Right lung (tissue), 5 donors: ENCODE results near the gene TNPO1. TPM values are rescaled to one million over a fixed set of nuclear protein-coding genes. Genes with fewer than 3 reads are reported as not detected.
"Not testable (repeated sequence)": the region's sequence is repeated elsewhere in the genome, so short reads cannot be mapped to it uniquely, and the experiment has no call there.

Experiments
- DNase-seq, 2 donors: peaks; one replicate each; pipeline ENCODE4 v3.0.0-alpha.2; 2013
- polyA plus RNA-seq, 5 donors: library from polyadenylated mRNA; unstranded; fragments of 120-200 nt; gene quantifications; one replicate each; pipeline versions ENCODE4 v1.2.1 to v1.2.3, GENCODE V29; 2013; ENCODE audit warnings: inconsistent platforms in 1 of 5, low replicate concordance in 1 of 5; ENCODE audit not compliant: insufficient read length in 5 of 5, insufficient read depth in 1 of 5

The TNPO1 gene
- polyA plus RNA-seq, 5 donors, result 49.2 to 97.1 (median 88.9) TPM

DNA sequence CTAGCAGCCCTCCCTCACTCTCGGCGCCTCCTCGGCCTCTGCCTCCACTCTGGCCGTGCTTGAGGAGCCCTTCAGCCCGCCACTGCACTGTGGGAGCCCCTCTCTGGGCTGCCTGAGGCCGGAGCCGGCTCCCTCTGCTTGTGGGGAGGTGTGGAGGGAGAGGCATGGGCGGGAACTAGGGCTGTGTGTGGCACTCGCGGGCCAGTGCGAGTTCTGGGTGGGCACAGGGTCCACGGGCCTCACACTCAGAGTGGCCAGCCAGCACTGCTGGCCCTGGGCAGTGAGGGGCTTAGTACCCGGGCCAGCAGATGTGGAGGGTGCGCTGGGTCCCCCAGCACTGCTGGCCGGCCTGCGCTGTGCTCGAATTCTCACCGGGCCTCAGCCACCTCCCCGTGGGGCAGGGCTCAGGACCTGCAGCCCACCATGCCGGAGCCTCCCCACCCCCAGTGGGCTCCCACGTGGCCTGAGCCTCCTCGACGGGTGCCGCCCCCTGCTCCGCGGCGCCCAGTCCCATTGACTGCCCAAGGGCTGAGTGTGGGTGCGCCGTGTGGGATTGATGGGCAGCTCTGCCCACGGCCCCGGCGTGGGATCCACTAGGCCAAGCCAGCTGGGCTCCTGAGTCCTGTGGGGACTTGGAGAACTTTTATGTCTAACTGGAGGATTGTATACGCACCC lies 109.0 kb downstream of the TNPO1 start:
- no peak for DNase-seq

DNA sequence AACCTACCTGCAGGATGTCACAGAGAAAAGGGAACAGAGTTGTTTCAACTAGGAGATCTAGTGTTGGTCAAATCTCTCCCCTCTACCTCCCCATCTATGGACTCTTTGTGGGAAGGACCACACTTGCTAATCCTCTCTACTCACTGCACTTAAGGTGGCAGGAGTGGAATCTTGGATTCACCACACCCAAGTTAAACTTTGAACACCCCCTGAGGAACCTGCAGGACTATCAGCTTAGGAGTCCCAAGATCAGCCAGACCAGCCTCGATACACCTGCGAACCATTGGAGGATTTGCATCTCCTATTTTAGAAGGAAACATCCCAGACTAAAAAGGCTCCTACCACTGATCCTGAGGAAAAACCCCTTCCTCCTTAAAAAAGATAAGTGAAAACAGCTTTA lies 116.2 kb downstream of the TNPO1 start:
- DNase-seq, result not testable (repeated sequence)

DNA sequence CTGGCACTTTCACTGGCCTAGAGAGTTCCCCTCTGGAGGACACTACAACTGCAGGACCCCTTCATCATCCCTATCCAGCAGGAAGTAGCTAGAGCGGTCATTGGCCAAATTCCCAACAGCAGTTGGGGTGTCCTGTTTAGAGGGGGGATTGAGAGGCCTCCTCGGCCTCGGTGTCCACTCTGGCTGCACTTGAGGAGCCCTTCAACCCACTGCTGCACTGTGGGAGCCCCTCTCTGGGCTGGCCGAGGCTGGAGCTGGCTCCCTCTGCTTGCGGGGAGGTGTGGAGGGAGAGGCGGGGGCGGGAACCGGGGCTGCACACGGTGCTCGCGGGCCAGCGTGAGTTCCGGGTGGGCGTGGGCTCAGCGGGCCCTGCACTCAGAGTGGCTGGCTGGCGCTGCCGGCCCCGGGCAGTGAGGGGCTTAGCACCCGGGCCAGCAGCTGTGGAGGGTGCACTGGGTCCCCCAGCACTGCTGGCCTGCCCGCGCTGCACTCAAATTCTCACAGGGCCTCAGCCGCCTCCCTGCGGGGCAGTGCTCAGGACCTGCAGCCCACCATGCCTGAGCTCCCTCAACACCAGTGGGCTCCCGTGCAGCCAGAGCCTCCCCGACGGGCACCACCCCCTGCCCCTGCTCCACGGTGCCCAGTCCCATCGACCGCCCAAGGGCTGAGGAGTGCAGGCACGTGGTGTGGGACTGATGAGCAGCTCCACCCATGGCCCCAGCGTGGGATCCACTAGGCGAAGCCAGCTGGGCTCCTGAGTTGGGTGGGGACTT lies 118.7 kb downstream of the TNPO1 start:
- DNase-seq, result not testable (repeated sequence)

DNA sequence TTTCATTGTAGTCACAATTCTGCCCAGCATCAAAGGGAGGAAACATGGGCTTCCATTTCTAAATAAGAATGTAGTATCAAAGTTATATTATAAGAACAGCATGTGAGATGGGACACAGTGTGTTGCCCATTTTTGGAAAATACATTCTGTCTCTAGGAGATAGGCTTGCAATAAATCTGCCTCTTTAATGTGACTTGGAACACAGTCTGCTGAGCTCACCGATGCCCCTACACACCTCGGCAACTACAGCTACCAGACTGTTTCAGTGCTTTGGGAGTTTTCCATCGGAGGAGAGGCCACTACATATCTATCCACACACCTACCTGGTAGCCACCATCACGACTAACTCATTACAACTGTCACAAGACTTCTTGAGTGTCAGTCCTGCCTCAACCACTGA lies 120.4 kb downstream of the TNPO1 start:
- no peak for DNase-seq

DNA sequence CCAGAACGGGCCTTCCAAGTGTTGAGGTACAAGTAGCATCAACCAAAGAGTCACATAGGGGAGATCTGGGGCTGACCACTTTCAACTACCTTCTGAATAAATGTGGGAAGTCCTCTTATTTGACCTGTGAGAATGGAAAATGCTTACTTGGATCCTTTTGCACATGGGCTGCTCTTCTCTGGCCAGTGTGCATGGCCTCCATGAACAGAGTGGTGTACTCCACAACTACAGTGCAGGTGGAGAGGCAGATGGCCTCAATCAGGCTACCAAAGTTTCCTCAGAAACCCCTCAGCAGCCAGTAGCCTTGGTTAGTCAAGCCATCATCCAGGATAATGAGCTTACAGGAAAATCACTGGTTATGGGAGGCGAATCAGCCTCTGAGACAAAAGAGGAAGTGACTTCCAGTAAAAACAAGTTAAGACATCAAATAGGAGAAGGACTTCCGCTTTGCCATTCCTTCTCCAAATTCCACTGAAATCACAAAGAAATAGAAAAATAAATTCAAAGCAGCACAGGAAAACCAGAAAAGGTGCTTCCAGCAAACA lies 121.1 kb downstream of the TNPO1 start:
- DNase-seq, result no peak

DNA sequence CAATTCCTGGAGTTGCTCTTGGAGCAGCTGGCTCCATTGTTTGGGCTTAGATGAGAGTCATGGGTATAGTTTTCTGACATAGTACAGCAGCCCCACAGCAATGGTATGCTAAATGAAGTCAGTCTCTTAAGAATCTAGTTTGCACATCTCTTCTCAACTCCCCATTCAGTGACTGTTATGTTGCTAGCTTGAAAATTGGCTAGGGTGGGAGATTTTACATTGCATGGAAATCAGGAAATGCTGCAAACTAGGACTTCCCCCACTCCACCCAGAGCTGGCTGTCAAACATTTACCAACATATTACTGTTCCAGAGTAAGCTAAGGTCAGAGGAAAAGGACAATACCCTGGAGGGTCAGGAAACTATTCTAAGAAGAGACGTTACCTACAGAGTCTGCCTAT lies 121.7 kb downstream of the TNPO1 start:
- DNase-seq, result no peak

DNA sequence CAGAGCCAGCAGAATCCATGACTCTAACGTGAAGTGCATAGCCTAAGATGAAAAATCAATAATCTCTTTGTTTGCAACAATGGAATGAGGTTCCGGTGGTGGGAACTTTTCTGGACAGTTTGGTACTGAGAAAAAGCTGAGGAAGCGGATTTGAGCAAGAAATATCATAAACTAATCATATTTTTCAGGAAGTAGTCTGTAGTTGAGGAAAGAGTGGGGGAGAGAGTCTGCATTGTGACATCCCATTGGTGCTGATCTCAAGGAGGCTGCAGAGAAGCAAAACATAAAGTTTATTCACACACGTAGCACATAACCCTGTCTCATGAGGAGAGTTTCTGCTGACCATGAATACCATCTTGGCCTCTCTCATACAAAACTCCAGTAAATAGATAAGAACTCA lies 123.6 kb downstream of the TNPO1 start:
- no peak for DNase-seq

DNA sequence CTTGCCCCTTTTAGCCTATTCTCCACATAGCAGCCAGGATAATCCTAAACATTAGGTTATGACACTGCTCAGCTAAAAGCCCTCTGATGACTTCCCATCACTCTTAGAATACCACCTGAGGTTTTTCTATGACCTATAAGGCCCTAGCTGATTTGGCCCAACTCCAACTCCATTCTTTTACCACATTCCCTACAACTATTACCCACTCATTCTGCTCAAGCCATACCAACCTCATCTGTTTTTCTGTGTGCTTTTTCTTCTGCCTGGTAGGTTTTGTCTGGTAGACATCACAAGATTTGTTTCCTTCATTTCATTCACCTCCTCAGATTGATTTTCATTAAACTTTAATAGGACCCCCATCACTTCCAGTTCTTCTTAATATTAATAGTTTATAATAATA lies 126.8 kb downstream of the TNPO1 start:
- no peak for DNase-seq

DNA sequence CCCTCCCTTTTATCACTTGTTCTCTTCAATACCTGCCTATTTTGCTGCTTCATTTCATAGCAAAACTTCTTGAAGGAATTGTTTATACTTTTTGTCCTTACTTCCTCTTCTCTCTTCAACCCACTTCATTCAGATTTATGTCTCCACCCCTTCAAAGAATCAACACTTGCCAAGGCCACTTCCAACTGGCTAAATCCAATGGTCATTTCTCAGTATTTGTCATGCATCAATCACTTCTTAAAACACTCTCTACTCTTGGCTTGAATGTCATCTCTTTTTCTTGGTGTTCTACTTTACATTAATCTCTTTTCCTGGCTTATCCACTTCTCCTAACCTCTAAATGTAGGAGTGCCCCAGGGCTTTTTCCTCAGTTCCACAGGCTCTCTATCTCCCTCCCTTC lies 131.0 kb downstream of the TNPO1 start:
- DNase-seq, result no peak

DNA sequence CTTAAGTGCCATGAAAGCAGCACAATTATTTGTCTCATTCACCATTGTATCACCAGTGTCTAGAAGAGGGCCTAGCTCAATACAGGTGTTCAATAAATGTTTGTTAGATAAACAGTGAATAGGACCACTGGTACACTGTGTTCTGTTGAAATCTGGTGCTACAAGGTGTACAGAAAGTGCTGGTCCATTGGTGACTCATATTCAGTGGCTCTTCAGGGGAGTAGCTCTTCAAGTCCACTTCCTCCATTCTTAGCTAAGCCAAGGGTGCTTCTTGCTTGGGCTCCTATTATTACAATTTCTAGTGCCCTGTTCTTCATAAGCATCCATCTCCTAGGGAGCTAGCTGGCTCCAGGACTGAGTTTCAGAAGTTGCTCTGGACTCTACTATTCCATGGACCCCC lies 133.0 kb downstream of the TNPO1 start:
- DNase-seq, result no peak

DNA sequence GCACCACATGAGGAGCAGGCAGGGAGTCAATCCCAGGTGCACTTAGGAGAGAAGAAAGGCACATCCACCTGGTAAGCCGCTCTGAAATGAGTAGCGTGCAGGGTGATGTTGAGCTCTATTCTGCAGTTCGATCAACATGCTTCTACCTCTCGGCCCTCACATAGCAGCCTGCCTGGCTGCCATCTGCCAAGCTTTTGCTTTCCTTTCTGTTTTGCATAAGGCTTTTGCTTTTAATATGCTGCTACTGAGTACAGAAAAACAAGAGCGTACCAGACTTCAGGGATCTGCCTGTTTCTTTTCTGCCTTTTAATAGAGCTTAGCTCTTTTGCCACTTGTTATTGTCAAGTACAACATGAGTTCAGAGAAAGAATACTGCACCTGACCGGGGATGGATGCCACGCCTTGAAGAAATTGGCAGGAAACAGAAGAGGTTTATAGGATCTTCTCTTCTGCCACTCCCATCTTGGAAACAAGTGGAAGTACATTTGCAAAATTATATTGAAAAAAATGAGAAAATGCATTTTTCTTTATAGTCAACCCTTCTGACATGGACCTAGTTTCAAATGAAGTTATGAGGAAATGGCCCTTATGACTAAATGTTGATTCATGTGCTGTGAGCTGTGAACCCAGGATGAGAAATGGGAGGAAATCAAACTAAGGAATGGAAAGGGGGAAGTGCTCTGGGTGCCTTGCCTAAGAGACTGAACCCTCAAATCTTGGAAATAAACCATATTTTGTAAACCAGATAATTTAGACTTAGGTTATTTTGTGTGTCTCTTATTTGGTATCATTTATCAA lies 135.4 kb downstream of the TNPO1 start:
- no peak for DNase-seq

DNA sequence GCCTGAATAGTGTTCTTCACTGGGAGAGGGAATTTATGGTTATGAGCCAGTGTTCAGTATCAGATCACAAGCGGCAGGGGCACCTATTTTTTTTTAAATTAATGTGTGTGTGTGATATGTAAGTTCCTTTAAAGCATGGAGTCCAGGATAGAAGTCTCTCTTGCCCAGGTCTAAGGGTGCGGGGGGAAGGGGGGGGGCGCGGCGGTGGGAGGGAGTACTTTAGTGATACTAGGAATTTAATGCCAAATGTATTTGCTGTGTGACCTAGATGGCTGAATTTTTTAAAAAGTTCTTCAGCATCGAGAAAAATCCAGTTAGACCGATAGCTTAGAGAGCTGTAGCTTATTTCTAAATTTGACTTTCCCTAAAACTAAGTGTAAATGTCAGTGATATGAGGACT lies 137.9 kb downstream of the TNPO1 start:
- no peak for DNase-seq

DNA sequence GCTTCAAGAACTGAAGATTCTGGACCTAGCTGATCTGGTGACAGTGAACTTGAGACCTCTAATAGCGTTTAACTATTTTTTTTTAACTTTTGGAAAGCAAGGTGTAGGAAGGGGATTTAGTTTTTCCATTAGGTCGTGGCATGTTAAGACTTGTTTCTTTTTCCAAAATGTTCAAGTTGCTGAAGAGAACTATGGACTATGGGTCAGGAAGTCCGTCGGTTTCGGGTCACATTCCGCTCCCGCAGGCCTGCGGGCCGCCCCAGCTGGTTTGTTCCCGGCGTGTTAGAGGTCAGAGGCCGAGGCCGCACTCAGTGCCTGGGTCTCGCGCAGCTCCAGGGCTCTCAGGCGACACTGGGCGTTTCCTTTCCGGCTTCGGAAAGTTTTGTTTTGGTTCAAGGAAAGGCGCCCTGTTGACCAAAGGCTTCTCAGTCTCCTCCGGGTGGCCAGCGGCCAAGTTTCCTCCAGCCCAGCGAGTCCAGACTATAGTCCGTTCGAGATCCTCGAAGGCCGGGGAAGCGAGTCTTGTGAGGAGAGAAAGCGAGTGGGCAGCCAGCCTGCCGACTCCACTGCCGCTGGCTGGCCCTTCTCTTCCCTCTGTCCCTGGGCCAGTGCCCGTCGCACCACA lies 138.8 kb downstream of the TNPO1 start:
- no peak for DNase-seq

DNA sequence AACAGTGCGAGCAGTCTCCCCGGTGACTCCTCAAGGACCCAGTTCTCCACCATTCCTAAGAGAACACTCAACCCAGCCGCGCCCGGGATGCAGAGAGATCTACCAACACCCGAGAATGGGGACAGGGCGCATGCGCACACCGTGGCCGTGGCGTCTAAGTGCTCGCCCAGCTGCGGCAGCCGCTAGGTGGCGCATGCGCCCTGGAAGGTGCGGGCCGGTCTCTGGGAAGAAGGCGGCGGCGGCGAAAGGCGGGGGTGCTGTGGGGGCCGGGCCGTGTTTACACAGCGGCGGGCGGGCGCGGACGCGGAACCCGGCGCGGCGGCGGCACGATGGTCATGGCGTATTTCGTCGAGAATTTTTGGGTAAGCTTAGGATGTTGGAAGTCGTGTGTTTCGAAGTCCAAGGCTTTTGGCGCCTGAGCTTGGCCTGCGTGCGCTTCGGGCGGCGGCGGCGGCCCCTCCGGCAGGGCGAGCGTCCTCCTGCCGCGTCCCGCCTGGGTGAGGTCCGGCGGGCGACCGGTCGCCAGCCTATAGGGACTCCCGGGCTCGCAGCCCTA lies 139.4 kb downstream of the TNPO1 start, which contains the start of gene FCHO2:
TSS of gene FCHO2 (plus strand) at position 274 of the 556 bp plus-strand sequence. CDS start at position 330, 56 bp downstream.
- DNase-seq, result peak; percentile 98

DNA sequence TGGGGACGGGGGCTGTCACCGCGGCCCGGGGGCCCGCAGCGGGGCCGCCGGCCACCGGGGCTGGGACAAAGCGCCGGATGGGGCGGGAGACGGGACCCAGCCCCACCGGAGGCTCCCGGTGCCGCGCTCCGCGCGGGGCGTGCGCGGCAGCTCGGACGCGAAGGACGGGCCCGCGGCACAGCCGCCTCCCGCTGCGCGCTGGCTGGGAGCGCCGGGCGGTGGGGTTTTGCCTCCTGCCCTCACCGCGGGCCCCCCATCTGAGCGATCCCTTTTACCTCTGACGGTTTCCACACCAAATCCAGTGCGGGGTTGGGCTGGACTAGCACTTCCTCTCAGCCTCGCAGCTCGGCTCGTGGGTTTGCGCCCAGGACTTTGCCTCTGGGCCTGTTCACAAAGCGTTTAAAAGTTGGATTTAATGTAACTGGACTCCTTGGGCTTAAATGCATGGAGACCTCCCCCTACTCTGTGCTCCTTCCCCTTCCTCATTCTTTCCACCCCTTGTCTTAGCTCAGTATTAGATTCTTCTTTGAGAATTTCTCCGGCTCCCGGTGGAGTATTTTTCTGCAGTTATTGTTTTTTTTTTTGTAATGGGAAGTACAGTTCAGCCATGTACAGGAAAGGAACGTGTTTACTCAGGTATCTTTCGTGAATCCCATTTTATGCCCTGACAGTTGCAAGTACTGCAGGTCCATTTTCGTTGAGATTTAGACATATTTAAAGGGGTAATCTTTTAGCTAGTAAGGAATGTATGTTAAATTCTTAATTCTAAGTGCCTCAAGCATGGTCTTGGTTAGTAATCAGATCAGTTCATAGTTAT lies 140.1 kb downstream of the TNPO1 start:
- DNase-seq, result peak; percentile 63 to 71

DNA sequence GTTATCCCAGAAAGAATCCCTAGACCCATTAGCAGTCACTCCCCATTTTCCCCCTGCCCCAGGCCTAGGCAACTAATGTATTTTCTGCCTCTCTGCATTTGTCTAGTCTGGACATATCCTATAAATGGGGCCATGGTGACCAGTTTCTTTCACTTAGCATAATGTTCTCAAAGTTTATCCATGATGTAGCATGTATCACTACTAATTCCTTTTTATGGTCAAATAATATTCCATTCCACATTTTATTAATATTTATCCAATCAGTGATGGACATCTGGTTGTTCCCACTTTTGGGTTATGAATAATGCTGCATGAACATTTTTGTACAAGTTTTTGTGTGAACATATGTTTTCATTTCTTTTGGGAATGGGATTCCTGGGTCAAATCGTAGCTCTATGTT lies 140.9 kb downstream of the TNPO1 start:
- no peak for DNase-seq

DNA sequence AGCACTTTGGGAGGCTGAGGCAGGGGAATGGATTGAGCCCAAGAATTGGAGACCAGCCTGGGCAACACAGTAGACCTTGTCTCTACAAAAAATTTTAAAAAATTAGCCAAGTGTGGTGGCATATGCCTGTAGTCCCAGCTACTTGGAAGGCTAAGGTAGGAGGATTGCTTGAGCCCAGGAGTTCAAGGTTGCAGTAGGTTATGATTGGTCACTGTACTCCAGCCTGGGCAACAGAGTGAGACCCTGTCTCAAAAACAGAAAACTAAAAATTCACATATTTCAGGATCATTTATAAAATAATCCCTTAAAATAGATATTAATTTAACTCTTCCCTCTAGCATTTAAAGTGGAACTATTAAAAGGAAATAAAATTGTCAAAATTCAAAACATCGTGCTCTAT lies 142.8 kb downstream of the TNPO1 start:
- no peak for DNase-seq
